Fibroblast of lung (primary cell): ENCODE data around the gene XPNPEP1. TPM values are rescaled to one million over a fixed set of nuclear protein-coding genes. Genes with fewer than 3 reads are reported as not detected.

Experiments
- DNase-seq, 2 donors: peaks; one replicate each; pipeline versions ENCODE4 v3.0.0 to v3.0.0-alpha.2; 2010; ENCODE audit warnings: low read depth in 2 of 2
- H2AFZ ChIP-seq: 2 replicates; pipeline ENCODE4 v1.5.1; 2012; ENCODE audit warnings: low read length, control low read depth, inconsistent platforms
- H3K27ac ChIP-seq: 2 replicates; pipeline ENCODE4 v1.5.1; 2011; ENCODE audit warnings: low read length, control low read depth; ENCODE audit not compliant: insufficient read depth
- H3K27me3 ChIP-seq: 2 replicates; pipeline ENCODE4 v1.5.1; 2011; ENCODE audit warnings: mild to moderate bottlenecking, low read length; ENCODE audit not compliant: control insufficient read depth, insufficient read depth
- H3K36me3 ChIP-seq: 2 replicates; pipeline ENCODE4 v1.5.1; 2011; ENCODE audit warnings: low read length; ENCODE audit not compliant: control insufficient read depth, insufficient read depth
- H3K4me1 ChIP-seq: 2 replicates; pipeline ENCODE4 v1.5.1; 2011; ENCODE audit warnings: low read length; ENCODE audit not compliant: control insufficient read depth, insufficient read depth; ENCODE audit errors: extremely low read depth
- H3K4me2 ChIP-seq: 2 replicates; pipeline ENCODE4 v1.5.1; 2011; ENCODE audit warnings: low read length, control low read depth; ENCODE audit not compliant: insufficient read depth; ENCODE audit errors: extremely low read depth
- H3K4me3 ChIP-seq, 4 experiments: fragments of 200-600 bp in 1 of 4; sonication (generic) in 1 of 4; replicated peaks in 1 of 4; 2 replicates each; pipeline ENCODE4 v1.5.1; 2011 to 2016; ENCODE audit warnings: low read length in 4 of 4, low read depth in 3 of 4, mild to moderate bottlenecking in 3 of 4, control low read depth in 2 of 4, inconsistent platforms in 1 of 4, mixed read lengths in 1 of 4; ENCODE audit not compliant: insufficient read depth in 1 of 4; ENCODE audit errors: control extremely low read depth in 1 of 4
- H3K79me2 ChIP-seq: 2 replicates; pipeline ENCODE4 v1.5.1; 2012; ENCODE audit warnings: mild to moderate bottlenecking, low read length, inconsistent platforms; ENCODE audit not compliant: control insufficient read depth, insufficient read depth
- H3K9ac ChIP-seq: 2 replicates; pipeline ENCODE4 v1.5.1; 2011; ENCODE audit warnings: mild to moderate bottlenecking, low read length, control low read depth; ENCODE audit not compliant: insufficient read depth
- H3K9me3 ChIP-seq: 2 replicates; pipeline ENCODE4 v1.5.1; 2012; ENCODE audit warnings: low read depth, low read length; ENCODE audit not compliant: control insufficient read depth, insufficient read depth
- H4K20me1 ChIP-seq: 2 replicates; pipeline ENCODE4 v1.5.1; 2011; ENCODE audit warnings: low read length; ENCODE audit not compliant: control insufficient read depth, insufficient read depth; ENCODE audit errors: extremely low read depth
- CTCF ChIP-seq, 2 donors: IDR thresholded peaks in 1 of 2; conservative IDR thresholded peaks in 1 of 2; 1 replicate in 1 of 2; 2 replicates in 1 of 2; pipeline ENCODE4 v1.5.1; 2011 to 2012; ENCODE audit warnings: low read length in 2 of 2, control low read depth in 1 of 2, inconsistent platforms in 1 of 2, low read depth in 1 of 2, mild to moderate bottlenecking in 1 of 2
- EZH2 ChIP-seq: IDR thresholded peaks from 2 replicates; pipeline ENCODE4 v1.5.1; 2012; ENCODE audit warnings: low read length, control low read depth, mild to moderate bottlenecking; ENCODE audit errors: missing control alignments
- polyA plus RNA-seq, 2 donors: library from polyadenylated mRNA; depleted of rRNA in 1 of 2; stranded (reverse) in 1 of 2; unstranded in 1 of 2; fragments of >200 nt; gene quantifications; 2 replicates each; pipeline ENCODE4 v1.2.1, GENCODE V29; 2011 to 2012; ENCODE audit warnings: missing spikeins in 1 of 2
- total RNA-seq: library from RNA; depleted of rRNA; stranded (reverse); fragments of >200 nt; gene quantifications from 2 replicates; pipeline ENCODE4 v1.2.1, GENCODE V29; 2014

XPNPEP1 gene
- total and polyA plus RNA-seq, 2 donors (not counting 1 experiment from before 2014, with no cell fraction given), result 86.5 to 119 TPM

- peaks cover 7% of the 10 kb centered on the region for H3K4me1 ChIP-seq
- H3K27me3 ChIP-seq, result no peaks in the 10 kb centered on the region
- H3K79me2 ChIP-seq, result no peaks in the 10 kb centered on the region
- TF ChIP-seq EZH2 (no peak), CTCF (conservative IDR thresholded peaks at IDR 0.05 in 1 of 2, IDR thresholded peaks at IDR 0.05 in 1 of 2; ENCODE audit: low read depth in 1 of 2, low read length in 2 of 2) (no peak)
- no peak overlapping the region for H3K27ac ChIP-seq
- no peak overlapping the region for H2AFZ ChIP-seq
- no peak overlapping the region for H3K4me2 ChIP-seq
- H3K9me3 ChIP-seq, result no peaks in the 10 kb centered on the region
- no peak overlapping the region for H3K4me3 ChIP-seq
- H3K36me3 ChIP-seq, result no peaks in the 10 kb centered on the region
- peak in 1 of 2 donors; percentile 71 for DNase-seq
- H4K20me1 ChIP-seq, result no peaks in the 10 kb centered on the region
- H3K9ac ChIP-seq, result no peak overlapping the region
Measured at GRCh38 chr10:109928475-109928891, 5.2 kb upstream of the XPNPEP1 start.

DNA sequence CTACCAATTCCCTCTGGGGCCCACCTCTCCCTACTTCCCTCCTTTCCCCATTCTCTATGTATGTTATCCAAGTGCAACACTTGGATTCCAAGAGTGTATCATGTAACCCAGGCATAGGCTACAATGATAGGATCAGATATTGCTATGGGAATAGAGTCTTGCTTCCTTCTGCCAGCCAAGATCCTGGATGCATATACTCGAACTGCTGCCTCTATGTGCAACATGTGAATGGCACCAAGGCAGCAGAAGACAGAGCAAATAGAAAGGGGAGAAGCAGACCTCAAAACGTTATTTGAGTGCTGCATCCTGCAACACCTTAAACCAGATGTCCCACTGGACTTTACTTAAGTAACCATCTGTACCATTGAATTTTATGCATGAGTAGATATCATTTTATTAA lies 3.5 kb upstream of the XPNPEP1 start:
- H3K4me2 ChIP-seq, result no peak overlapping the region
- H3K36me3 ChIP-seq, result no peaks in the 10 kb centered on the region
- H2AFZ ChIP-seq, result no peak overlapping the region
- no peak overlapping the region for H3K4me3 ChIP-seq
- no peaks in the 10 kb centered on the region for H3K9me3 ChIP-seq
- peaks cover 11% of the 10 kb centered on the region for H3K4me1 ChIP-seq
- DNase-seq, result no peak
- H3K27ac ChIP-seq, result no peak overlapping the region
- H3K27me3 ChIP-seq, result no peaks in the 10 kb centered on the region
- no peak overlapping the region for H3K9ac ChIP-seq
- H4K20me1 ChIP-seq, result no peaks in the 10 kb centered on the region
- TF ChIP-seq EZH2, result no peak
- TF ChIP-seq CTCF (conservative IDR thresholded peaks at IDR 0.05 in 1 of 2, IDR thresholded peaks at IDR 0.05 in 1 of 2; ENCODE audit: low read depth in 1 of 2, low read length in 2 of 2), result no peak
- H3K79me2 ChIP-seq, result peaks cover 13% of the 10 kb centered on the region

DNA sequence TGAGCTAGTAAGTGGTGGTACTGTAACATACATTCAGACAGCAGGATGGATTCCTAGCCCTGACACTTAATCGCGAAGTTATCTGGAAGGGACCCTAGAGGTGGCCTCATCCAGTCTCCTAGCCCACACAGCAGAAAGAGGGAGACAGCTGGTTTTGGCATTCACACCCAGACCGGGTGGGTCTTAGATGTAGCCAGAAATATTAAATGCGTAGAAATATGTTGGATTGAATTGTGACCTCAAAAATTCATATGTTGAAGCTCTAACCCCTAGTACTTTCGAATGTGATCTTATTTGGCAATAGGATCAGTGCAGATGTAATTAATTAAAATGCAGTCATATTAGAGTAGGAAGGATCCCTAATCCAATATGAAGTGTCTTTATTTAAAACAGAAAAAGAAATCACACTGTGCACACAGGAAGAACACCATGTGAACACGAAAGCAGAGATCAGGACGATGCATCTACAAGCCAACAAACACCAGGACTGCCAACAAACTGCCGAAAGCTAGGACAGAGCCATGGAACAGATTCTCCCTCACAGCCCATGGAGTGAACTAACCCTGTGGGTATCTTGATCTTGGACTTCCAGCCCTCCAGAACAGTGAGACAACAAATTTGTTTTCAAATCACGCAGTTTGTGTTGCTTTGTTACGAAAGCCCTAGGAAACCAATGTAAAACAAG lies 2.9 kb upstream of the XPNPEP1 start:
- Histone ChIP-seq H2AFZ (peak overlapping the region; percentile 31), H3K27me3 (no peaks in the 10 kb centered on the region), H3K4me2 (peak overlapping the region; percentile 44), H3K27ac (no peak overlapping the region), H3K4me3 (no peak overlapping the region), H4K20me1 (no peaks in the 10 kb centered on the region), H3K4me1 (peaks cover 11% of the 10 kb centered on the region), H3K79me2 (peaks cover 19% of the 10 kb centered on the region), H3K9ac (no peak overlapping the region), H3K36me3 (no peaks in the 10 kb centered on the region), H3K9me3 (no peaks in the 10 kb centered on the region)
- TF ChIP-seq CTCF (conservative IDR thresholded peaks at IDR 0.05 in 1 of 2, IDR thresholded peaks at IDR 0.05 in 1 of 2; ENCODE audit: low read depth in 1 of 2, low read length in 2 of 2), result no peak
- TF ChIP-seq EZH2, result no peak
- DNase-seq, result no peak
